Measurements from ENCODE around the gene ADCY2.

Gene ADCY2

DNA sequence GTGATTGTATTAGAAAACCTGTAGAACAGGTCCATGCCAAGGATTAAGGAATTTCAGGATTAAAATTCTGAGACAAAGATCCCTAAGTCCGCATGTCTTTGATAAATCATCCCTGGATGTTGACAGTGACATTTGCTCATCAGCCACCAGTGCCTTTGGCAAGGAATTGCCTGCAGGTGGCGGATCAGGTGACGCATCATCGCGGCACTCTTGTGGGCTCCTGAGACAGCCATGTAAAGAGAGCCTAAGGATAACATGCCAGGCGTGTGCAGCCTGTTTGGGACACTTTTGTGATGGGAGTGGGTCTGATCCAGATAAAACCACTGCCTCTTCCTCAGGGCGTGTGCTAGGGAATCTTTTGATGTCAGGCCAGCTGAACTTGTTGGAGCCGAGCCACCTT is 40.6 kb downstream of the ADCY2 start:
- DNase-seq (ENCODE audit: extremely low read depth in 1 of 2, low read depth in 1 of 2) = no peak

DNA sequence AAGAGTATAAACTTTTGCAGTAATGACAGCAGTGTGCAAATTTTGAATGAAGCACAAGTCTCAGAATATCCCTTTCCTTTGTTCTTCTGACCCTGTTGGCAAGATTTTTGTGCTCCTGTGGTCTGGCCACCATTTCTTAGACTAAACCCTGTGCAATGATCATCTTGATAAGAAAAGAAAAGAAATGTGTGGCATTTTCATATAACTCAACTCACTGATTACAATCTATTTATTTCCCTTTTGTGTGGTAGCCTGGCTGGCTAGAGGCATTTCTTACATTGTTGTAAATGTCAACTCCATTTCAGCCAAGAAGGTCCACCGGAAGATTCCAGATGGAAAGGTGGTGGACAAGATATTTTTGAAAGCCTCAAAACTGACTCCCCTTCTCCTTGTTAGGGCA is 41.9 kb downstream of the ADCY2 start:
- no peak for DNase-seq (ENCODE audit: extremely low read depth in 1 of 2, low read depth in 1 of 2)

DNA sequence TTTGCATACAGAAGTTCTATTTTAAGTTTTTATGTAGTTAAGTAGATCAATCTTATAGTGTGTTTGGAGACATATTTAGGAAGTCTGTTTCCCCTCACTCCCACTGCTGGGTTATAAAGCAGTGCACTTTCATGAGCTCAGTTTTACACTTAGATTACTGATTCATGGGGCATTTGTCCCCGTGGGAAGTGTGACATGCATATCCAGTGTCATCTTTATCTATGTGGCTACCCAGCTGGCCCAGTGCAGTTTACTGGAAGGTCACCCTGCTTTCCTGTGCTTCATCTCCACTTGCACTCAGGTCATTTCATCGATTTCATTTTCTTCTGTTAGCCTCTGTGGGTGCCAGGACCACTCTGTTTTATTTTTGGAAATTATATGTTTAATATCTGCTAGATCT is 49.1 kb downstream of the ADCY2 start:
- no peak for DNase-seq (ENCODE audit: extremely low read depth in 1 of 2, low read depth in 1 of 2)

DNA sequence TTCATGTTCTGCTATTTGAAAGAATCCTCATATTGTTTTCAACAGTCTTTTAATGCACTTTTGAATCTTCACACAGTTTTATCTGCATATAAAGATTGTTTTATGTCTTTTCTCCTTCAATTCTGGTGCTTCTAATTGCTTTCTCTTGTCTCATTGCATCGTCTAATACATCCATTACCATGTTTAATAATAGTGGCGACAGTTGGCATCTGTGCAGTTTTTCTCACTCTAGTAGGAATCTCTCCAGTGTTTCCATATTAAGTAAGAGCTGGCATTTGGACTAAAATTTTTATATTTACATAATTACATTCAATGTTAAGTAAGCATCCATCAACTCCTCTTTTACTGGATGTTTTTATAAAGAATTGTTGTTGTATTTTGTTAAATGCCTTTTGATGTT is 49.9 kb downstream of the ADCY2 start:
- DNase-seq (ENCODE audit: extremely low read depth in 1 of 2, low read depth in 1 of 2) = no peak

DNA sequence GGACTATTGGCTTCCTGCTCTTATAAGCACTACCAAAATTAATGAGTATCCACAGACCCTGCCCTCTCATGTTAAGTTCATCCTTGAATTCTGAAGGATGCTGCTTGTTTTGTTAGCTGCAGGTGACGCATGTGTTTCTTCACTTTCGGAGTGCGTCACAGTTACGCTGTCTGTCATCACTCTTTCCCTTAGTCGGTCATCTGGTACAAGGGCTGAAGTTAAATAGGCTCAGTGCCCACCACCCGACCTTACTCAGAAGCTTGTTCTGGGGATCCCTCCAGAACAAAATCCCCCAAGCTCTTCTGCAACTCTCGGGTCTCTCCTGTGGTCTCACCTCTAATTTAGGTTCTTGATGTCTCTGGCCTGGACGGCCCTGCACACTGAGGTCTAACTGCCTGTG is 51.0 kb downstream of the ADCY2 start:
- no peak for DNase-seq (ENCODE audit: extremely low read depth in 1 of 2, low read depth in 1 of 2)

DNA sequence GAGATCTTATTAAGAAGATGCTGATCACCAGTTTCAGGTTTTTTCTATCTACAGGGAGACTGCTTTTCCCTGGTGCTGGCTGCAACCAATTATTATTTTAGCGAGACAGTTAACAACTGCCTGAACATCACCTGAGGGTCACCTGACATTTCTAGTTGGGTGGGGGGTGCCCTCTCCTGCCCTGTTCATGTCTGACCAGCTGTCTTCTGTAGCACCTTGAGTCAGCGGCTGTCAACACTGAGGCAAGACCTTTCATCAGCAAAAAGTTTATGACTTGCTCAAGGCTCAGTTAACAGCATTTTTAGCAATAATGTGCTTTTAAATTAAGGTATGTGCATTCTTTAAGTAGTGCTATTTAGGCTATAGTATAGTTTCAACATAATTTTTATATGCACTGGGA is 58.0 kb downstream of the ADCY2 start:
- DNase-seq (ENCODE audit: extremely low read depth in 1 of 2, low read depth in 1 of 2) = no peak

DNA sequence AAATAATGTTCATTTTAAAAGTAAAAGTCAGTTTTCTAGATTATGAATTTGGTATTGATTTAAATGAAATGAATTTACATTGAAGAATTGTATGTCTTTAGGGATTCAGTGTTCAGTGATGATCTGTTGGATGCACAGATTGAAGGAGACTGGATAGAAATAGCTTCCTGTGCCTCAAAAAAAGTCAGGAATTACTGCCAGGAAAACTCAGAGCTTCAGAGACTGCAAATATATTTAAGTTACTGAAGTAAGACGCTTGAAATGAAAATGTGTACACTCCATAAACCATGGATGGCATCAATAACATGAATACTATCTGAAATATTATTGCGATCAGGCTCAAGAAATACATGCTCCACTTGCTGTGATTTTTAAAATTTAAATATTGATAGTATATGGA is 60.3 kb downstream of the ADCY2 start:
- DNase-seq (ENCODE audit: extremely low read depth in 1 of 2, low read depth in 1 of 2) = no peak

DNA sequence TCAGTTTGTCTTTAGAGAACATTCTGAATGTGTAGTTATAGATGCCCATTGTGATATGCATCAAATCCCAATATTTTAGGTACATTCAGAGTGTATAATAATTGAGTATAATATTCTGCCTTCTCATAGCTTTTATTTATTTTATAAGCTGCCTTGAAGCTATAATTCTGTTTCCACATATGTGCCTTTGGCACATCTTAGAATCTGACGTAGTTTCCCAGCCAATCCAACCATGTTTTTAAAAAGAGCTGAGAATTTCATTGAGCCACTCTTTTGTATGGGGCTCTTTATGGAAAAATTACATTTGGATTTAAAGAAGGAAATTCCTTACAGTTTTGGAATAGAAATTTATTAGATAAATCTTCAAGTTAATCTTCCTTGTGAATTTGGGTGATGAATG is 65.4 kb downstream of the ADCY2 start:
- DNase-seq (ENCODE audit: extremely low read depth in 1 of 2, low read depth in 1 of 2) = no peak

DNA sequence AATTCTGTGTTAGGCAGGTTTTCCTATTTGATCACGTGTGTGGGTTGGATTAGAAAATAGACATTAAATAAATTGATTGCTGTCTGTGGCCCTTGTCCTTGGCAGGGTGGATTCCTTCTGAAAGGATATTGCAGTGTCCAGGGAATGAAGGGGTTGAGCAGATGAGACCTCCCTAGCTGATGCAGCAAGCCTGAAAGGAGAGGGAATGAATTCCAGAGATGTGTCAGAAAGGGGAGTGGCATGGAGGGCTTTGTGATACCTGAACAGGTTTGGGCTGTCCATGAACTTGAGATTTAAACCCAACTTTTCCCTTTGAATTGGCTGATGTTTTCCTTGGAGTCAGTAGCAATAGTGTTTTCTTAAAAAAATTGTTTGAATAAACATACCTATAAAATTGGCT is 66.8 kb downstream of the ADCY2 start:
- no peak for DNase-seq (ENCODE audit: extremely low read depth in 1 of 2, low read depth in 1 of 2)

DNA sequence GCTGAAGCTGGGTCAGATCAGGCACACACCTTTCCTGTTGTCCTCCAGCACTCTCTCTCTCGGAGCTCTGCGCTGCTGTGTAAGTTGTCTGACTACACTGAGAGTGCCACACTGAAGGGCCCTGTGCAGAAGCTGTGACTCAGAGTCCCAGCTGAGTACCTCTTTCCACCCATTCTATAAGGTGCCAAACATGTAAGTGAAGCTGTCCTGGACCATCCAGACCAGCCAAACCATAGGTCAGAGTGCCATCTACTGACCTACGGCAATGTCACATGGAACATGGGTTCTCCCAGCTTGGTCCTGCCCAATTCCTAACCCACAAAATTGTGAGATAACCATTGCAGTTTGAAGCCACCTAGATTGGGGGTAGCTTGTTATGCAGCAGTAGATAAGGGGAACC is 68.2 kb downstream of the ADCY2 start:
- no peak for DNase-seq (ENCODE audit: extremely low read depth in 1 of 2, low read depth in 1 of 2)

DNA sequence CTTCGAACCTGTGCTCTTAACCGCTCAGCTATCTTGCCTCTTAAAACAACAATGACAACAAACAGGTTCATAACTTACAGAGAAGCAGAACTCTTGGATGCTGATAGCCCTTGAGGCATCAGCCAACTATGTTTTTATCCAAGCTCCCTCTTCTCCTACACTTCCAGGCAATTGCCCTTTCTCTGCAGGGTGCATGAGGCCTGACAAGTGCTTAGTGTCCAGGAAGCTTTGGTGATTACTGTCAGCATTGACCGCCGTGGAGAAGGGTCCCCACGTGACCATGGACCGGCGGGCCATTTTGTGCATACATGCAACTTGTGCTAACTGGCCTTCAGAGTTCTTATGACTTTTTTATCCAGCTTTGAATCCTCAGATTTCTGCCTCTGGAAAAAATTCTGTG is 71.2 kb downstream of the ADCY2 start:
- no peak for DNase-seq (ENCODE audit: extremely low read depth in 1 of 2, low read depth in 1 of 2)

DNA sequence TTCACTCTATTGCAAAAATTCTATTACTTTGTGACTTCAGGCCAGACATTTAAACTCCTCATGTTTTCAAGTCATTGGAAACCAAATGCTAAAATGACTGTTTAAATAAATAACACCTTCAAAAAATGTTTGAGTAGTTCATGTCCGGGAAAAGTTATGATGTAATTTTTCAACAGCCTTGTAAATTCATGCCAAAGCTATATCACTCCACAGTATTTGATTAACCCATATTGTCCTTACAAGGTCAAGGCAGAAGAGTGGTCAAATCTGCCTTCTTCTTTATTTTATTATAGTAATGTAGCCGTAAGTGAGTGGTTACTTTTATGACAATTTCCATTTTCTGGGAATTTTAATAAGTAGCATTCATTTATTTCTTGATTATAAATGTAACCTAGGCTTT is 72.8 kb downstream of the ADCY2 start:
- DNase-seq (ENCODE audit: extremely low read depth in 1 of 2, low read depth in 1 of 2) = no peak

DNA sequence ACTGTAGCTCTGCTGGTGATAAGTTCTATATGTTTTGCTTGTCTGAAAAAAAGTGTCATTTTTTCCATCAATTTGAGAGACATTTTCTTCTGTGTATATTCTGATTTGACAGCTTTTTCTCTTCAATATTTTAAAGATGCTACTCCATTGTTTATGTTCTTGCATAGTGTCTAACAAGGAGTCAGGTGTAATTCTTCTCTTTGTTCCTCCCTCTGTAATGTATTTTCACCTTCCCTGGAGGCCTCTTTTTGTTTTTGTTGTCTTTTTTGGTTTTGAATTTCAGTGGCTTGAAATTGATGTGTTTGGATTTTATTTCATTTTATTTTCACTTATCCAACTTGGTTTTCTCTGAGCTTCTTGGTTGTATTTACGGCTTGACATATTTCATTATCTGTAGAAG is 75.8 kb downstream of the ADCY2 start:
- DNase-seq (ENCODE audit: extremely low read depth in 1 of 2, low read depth in 1 of 2) = no peak

DNA sequence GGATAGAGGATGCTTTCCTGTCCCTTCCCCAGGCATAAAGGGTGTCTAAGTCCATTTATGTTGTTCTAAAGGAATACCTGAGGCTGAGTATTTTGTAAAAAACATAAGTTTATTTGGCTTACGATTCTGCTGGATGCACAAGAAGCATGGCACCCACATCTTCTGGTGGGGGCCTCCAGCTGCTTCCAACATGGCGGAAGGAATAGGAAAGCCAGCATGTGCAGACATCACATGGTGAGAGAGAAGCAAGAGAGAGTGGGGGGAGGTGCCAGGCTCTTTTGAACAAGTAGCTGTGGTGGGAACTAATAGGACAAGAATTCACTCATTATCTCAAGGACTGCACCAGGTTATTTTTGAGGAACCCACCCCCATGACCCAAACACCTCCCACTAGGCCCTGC is 77.2 kb downstream of the ADCY2 start:
- DNase-seq (ENCODE audit: extremely low read depth in 1 of 2, low read depth in 1 of 2) = no peak

DNA sequence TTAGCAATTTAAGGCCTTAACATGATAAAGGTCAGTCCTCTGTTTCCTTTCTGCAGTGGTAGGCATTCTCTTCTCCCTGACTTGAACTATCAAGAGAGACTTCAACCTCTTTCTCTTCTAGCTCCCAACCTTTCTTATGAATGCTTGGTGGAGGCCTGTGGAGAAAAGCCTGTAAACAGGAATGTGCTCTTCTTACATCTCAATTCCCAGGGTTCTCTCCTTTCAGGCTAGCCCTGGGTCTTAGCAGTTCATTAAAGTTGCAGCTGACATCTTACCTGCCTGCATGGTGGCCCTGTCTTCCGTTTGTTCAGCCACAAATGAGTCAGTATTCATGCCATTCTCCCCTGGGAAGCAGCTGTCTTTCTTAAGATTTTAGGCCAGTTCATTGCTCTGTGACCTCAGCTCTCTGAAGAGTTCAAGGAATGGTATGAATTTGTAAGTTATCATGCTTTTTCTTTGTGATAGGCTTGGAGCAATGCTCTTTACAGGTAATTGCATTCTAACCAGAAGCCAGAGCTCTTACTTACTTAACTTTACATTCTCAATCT is 77.8 kb downstream of the ADCY2 start:
- DNase-seq (ENCODE audit: extremely low read depth in 1 of 2, low read depth in 1 of 2) = no peak

DNA sequence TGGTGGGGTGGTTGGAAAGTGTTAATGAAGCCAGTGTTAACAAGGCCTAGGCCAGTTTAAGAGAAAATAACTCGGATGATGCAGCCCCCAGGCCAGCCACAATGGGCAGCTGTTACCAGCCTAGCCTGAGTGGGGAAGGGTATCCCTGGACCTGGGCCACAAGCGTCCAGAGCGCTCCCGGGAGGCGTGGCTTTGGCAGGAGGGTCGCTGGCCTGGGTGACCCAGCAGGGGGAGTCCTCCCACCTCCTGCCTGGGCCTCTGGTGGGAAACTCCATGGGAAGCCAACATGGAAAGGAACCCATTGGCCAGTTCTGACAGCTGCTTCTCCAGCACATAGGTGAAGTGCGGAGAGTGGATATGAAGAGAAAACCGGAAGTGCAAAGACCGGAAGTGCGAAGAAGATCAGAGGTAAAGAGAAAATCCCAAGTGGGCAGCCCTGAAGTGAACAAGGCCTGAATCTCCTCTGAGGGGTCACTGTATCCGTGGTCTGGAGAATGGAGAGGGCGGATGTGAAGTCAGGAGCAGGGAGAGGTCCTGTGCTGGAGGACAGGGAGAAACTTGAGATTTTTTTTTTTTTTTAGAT is 79.0 kb downstream of the ADCY2 start:
- no peak for DNase-seq (ENCODE audit: extremely low read depth in 1 of 2, low read depth in 1 of 2)

DNA sequence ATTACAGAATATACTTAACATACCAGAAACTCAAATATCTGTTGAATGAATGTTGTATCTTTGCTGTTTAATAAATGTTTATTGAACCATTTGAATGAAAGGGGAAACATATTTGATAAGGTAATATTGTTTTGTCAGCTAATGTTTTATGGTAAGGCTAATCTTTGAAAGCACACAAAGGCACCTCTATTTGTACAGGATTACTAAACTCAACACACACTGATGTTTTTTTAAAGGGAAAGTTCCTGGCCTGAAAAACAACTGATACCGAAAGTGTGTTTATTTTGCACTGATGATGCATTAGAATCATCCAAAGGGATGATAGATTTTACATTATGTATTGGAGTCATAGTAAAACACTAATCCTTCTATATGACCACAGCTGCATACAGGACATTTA is 82.5 kb downstream of the ADCY2 start:
- DNase-seq (ENCODE audit: extremely low read depth in 1 of 2, low read depth in 1 of 2) = no peak

DNA sequence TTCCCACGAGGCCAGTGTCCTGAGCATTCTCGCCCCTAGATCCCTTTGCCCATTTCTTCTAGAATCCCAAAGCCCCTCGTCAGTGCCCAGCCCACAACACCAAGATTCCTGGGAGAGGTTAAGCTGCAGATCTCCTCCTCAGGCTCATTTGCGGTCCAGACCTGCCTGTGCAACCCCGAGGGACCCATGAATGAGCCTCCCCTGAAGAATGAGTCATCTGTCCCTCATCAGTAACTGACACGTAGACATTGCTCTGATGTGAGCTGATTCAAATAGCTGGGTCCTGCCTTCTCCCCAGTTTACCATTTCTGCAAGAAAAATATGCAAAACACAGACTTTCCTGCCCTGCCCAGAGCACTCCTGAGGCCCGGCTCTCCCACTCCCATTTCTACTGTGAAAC is 92.8 kb downstream of the ADCY2 start:
- DNase-seq (ENCODE audit: extremely low read depth in 1 of 2, low read depth in 1 of 2) = no peak

DNA sequence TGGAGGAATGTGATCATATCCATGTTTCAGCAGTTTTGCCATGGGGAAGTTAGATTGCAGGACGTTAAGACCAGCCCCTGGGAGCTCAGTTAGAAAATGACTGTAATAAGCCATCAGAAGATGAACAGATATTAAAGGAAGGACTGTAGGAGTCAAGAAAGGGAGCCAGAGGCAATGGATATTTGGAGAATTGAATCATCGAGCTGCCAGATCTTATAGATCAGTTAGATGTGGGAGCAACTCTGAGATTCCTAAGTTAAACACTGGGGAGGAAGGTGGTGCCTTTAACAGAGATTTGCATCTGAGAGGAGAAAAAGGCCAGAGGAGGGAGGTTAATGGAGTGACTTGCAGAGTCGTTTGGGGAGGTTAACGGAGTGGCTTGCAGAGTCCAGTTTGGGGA is 96.4 kb downstream of the ADCY2 start:
- DNase-seq (ENCODE audit: extremely low read depth in 1 of 2, low read depth in 1 of 2) = no peak

DNA sequence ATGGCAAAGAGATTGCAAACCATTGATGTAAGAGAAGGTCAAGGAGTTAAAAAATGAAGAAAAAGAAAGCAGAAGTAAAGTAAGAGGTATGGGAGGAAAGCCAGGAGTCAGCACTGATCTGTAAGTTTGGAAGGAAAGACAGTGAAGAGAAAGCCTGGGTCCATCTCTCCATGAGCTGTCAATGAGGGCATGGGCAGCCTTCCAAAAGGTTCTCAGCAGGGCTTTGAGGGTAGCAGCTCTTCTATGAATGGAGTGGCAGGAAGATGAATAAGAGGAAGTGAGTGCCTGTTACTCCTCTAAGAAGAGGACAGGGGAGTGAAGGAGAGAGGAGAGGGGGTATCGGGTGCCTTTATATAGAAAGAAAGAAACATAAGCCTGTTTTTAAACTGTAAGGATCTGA is 97.1 kb downstream of the ADCY2 start:
- DNase-seq (ENCODE audit: extremely low read depth in 1 of 2, low read depth in 1 of 2) = no peak

DNA sequence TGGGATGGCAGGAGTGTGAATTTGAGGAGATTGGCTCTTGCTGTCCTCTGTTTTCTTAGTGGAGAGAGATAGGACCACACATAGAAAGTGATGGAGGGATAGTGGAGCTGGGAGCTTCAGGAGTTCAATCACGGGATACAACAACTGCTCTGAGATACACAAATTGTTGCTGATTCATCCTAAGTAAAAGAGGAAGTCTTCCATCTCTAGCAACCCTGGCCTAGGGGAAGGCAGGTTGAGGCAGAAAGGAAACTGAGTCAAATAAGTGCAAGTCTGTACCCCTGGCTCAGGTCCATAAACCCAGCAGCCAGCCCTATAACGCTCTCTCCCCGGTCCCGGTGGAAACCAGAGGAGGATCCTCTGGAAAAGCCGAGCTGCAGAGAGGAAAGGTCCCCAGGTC is 97.7 kb downstream of the ADCY2 start:
- DNase-seq (ENCODE audit: extremely low read depth in 1 of 2, low read depth in 1 of 2) = no peak

DNA sequence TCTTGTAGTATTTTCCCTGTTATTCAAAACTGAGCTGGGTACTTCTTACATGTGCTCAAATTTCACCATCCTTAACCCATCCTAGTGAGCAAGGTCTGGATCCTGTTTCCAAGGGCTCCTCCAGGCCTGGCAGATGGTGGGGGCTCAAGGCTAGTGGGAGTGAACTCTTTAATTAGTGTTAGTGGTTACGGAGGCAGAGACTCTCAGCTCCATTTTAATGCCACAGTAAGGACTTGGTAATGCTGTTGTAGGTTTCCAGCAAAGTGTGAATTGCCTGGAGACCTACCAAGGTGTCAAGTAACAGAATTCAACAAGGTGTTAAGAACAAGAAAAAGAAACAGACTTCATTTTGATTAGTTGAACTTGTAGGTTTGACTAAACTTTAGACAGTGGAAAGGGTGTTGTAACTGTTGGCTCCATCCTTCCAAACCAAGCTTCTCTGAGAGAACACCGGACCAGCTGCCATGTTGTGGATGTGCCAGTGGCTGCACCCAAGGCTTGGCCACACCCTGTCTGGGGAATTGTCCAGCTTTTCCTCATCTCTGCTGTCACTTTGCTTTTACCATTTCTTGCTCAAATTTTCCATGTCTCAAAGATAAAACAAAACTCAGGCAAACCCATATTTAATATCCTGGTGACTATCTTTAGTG is 98.7 kb downstream of the ADCY2 start:
- DNase-seq (ENCODE audit: extremely low read depth in 1 of 2, low read depth in 1 of 2) = no peak

DNA sequence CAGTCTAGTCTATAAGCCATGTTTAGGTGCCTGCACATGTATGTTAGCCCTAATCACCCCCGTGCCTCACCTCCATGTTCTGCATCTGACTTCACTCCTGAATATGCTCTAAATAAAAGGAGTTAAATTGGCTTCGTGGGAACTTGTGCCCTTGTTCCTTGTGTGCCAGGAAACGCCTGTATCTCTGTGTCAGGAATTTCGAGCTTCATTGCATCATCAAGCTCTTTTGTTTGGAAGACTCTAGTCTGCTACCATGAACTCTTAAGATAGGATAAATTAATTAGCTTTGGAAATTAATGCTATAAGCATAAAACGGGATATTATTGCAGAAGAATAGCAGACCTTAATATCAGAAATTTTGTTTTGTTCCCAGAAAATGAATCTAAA is 99.2 kb downstream of the ADCY2 start:
- no peak for DNase-seq (ENCODE audit: extremely low read depth in 1 of 2, low read depth in 1 of 2)
